Measurements from ENCODE around the gene RPLP1.

RPLP1 gene

GRCh38 chr15:69472046-69472445 is 19.4 kb downstream of the RPLP1 start:
- no peak for DNase-seq

- no peak for DNase-seq
Measured at GRCh38 chr15:69472562-69472961, 19.9 kb downstream of the RPLP1 start.

GRCh38 chr15:69474291-69474690 is 21.7 kb downstream of the RPLP1 start:
- DNase-seq, result no peak

GRCh38 chr15:69474846-69475455 is 22.3 kb downstream of the RPLP1 start:
- no peak for DNase-seq

GRCh38 chr15:69475769-69476358 is 23.2 kb downstream of the RPLP1 start:
- DNase-seq, result peak; percentile 62 to 89 (median 80)

GRCh38 chr15:69476704-69477473 is 24.3 kb downstream of the RPLP1 start:
- no peak for DNase-seq

GRCh38 chr15:69478259-69478781 is 25.7 kb downstream of the RPLP1 start:
- DNase-seq, result peak; percentile 67 to 86 (median 83)

- no peak for DNase-seq
Measured at GRCh38 chr15:69479081-69479480, 26.5 kb downstream of the RPLP1 start.

- DNase-seq, result no peak
Measured at GRCh38 chr15:69479971-69480370, 27.4 kb downstream of the RPLP1 start.

GRCh38 chr15:69480932-69481331 is 28.3 kb downstream of the RPLP1 start:
- no peak for DNase-seq

GRCh38 chr15:69482686-69483256 is 30.2 kb downstream of the RPLP1 start:
- DNase-seq, result peak in 1 of 3 experiments; percentile 25

GRCh38 chr15:69484837-69485236 is 32.2 kb downstream of the RPLP1 start:
- DNase-seq, result no peak

- no peak for DNase-seq
Measured at GRCh38 chr15:69486481-69487110, 34.0 kb downstream of the RPLP1 start.

- DNase-seq, result no peak
Measured at GRCh38 chr15:69489073-69489571, 36.5 kb downstream of the RPLP1 start.

- no peak for DNase-seq
Measured at GRCh38 chr15:69490356-69491037, 37.9 kb downstream of the RPLP1 start.

- DNase-seq, result no peak
Measured at GRCh38 chr15:69491038-69491505, 38.5 kb downstream of the RPLP1 start.

GRCh38 chr15:69493406-69493805 is 40.8 kb downstream of the RPLP1 start:
- DNase-seq, result no peak

GRCh38 chr15:69496001-69496400 is 43.4 kb downstream of the RPLP1 start:
- peak in 1 of 3 experiments; percentile 63 for DNase-seq

- no peak for DNase-seq
Measured at GRCh38 chr15:69497076-69497475, 44.5 kb downstream of the RPLP1 start.

- DNase-seq, result no peak
Measured at GRCh38 chr15:69497667-69498066, 45.0 kb downstream of the RPLP1 start.

GRCh38 chr15:69498282-69498681 is 45.7 kb downstream of the RPLP1 start:
- DNase-seq, result no peak

GRCh38 chr15:69498987-69499386 is 46.4 kb downstream of the RPLP1 start:
- DNase-seq, result no peak
